ENCODE measurements around the gene GPD1L.

GPD1L gene

DNA sequence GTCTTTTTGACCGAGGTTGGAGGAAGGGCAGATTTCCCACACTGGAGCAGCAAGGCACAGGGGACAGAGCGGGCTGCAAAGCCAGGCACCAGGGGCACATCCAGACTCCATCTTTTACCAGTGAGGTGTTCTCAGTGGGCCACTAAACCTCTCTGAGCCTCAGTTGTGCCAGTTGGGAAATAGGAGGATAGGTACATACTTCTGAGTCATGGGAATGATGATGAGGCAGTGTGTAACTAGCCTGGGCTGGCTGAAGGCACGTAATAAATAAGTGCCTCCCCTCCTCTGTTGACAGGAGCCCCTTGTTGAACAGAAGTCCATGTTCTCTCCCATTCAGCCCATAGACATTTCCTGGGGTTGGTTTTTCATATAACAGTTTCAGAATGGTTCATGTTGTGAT is 48.7 kb downstream of the GPD1L start:
- TF ChIP-seq RARB (CRISPR knock-in tag; IDR thresholded peaks at IDR 0.05) (no peak), POU6F1 (CRISPR knock-in tag; IDR thresholded peaks at IDR 0.05; ENCODE audit: borderline replicate concordance, low read depth) (no peak), ZC3H10 (CRISPR knock-in tag; IDR thresholded peaks at IDR 0.05) (no peak)
- ATAC-seq: no peak

DNA sequence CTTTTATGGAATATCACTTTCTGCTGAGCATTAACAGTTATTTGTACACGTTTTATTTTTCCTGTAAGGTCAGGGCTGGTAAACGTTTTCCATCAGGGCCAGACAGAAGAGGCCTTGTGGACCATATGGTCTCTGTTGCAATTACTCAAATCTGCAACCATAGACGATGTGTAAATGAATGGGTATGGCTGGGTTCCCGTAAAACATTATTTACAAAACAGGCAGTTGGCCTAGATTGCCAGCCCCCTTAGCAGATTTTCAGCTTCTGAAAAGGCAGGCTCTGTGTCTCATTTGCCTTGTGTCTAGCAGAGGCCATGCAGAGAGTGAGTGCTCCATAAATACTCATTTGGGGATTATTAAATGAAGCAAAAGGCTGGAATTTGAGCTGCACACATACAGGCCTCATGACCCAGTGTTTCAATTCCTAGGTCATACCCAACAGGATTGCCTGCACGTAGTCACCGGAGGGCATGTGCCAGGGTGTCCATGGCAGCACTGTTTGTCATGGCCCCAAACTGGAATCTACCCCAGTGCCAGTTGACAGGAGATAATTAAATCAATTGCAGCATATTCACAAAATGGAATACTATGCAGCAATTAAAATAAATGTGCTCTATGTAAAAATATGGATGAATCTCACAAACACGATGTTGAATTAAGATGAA is 51.3 kb downstream of the GPD1L start:
- no peak for TF ChIP-seq BACH2 (CRISPR knock-in tag; IDR thresholded peaks at IDR 0.05; ENCODE audit: borderline replicate concordance)
- no peak for TF ChIP-seq ARNTL (CRISPR knock-in tag; IDR thresholded peaks at IDR 0.05; ENCODE audit: borderline replicate concordance, low read depth)
- TF ChIP-seq TCF4 (CRISPR knock-in tag; IDR thresholded peaks at IDR 0.05; ENCODE audit: borderline replicate concordance): no peak
- TF ChIP-seq GLIS3 (CRISPR knock-in tag; IDR thresholded peaks at IDR 0.05): no peak
- TF ChIP-seq ESRRG (CRISPR knock-in tag; IDR thresholded peaks at IDR 0.05): no peak
- TF ChIP-seq CREB5 (CRISPR knock-in tag; IDR thresholded peaks at IDR 0.05; ENCODE audit: low read depth): no peak
- TF ChIP-seq SNAI2 (CRISPR knock-in tag; IDR thresholded peaks at IDR 0.05): no peak
- no peak for TF ChIP-seq PPARA (CRISPR knock-in tag; IDR thresholded peaks at IDR 0.05; ENCODE audit: borderline replicate concordance)
- no peak for TF ChIP-seq TSHZ2 (CRISPR knock-in tag; IDR thresholded peaks at IDR 0.05)
- TF ChIP-seq TOX (CRISPR knock-in tag; IDR thresholded peaks at IDR 0.05; ENCODE audit: borderline replicate concordance): no peak
- no peak for TF ChIP-seq CSRNP3 (CRISPR knock-in tag; IDR thresholded peaks at IDR 0.05)
- no peak for TF ChIP-seq ISL1 (CRISPR knock-in tag; IDR thresholded peaks at IDR 0.05)
- no peak for TF ChIP-seq ZFP30 (CRISPR knock-in tag; IDR thresholded peaks at IDR 0.05)
- TF ChIP-seq POU6F1 (CRISPR knock-in tag; IDR thresholded peaks at IDR 0.05; ENCODE audit: borderline replicate concordance, low read depth): no peak
- no peak for TF ChIP-seq ZC3H10 (CRISPR knock-in tag; IDR thresholded peaks at IDR 0.05)
- TF ChIP-seq ZNF8 (CRISPR knock-in tag; IDR thresholded peaks at IDR 0.05): no peak
- TF ChIP-seq, protein P1, sequence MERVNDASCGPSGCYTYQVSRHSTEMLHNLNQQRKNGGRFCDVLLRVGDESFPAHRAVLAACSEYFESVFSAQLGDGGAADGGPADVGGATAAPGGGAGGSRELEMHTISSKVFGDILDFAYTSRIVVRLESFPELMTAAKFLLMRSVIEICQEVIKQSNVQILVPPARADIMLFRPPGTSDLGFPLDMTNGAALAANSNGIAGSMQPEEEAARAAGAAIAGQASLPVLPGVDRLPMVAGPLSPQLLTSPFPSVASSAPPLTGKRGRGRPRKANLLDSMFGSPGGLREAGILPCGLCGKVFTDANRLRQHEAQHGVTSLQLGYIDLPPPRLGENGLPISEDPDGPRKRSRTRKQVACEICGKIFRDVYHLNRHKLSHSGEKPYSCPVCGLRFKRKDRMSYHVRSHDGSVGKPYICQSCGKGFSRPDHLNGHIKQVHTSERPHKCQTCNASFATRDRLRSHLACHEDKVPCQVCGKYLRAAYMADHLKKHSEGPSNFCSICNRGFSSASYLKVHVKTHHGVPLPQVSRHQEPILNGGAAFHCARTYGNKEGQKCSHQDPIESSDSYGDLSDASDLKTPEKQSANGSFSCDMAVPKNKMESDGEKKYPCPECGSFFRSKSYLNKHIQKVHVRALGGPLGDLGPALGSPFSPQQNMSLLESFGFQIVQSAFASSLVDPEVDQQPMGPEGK (CRISPR knock-in tag; IDR thresholded peaks at IDR 0.05; ENCODE audit: borderline replicate concordance): no peak
- ATAC-seq: no peak

- ATAC-seq: no peak
- TF ChIP-seq ISL1 (CRISPR knock-in tag; IDR thresholded peaks at IDR 0.05): no peak
- TF ChIP-seq ZC3H10 (CRISPR knock-in tag; IDR thresholded peaks at IDR 0.05): no peak
- no peak for TF ChIP-seq ARNTL (CRISPR knock-in tag; IDR thresholded peaks at IDR 0.05; ENCODE audit: borderline replicate concordance, low read depth)
Measured at GRCh38 chr3:32160706-32161214, 54.3 kb downstream of the GPD1L start.

Measured in SK-N-SH treated with all-trans-retinoic acid at 6 μM for 48 hours (cell line).